Lung (tissue), 12 donors: Measurements from ENCODE around the gene TP73. TPM values are rescaled to one million over a fixed set of nuclear protein-coding genes. Genes with fewer than 3 reads are reported as not detected.

Source experiments
- ATAC-seq: fragments of 200-7000 bp; cut with Tn5 transposase; one replicate; pipeline ENCODE4 v1.9.1; 2020; ENCODE audit warnings: moderate number of reproducible peaks; ENCODE audit not compliant: insufficient read depth, low FRiP score
- DNase-seq, 3 donors: peaks; one replicate each; pipeline ENCODE4 v3.0.0-alpha.2; 2013 to 2017
- H3K27ac ChIP-seq, 2 donors: one replicate each; pipeline ENCODE4 v1.5.1; 2013; ENCODE audit warnings: mild to moderate bottlenecking in 2 of 2, moderate library complexity in 2 of 2, control low read depth in 1 of 2, inconsistent platforms in 1 of 2, low read depth in 1 of 2, low read length in 1 of 2
- H3K27me3 ChIP-seq, 3 donors: one replicate each; pipeline ENCODE4 v1.5.1; 2013; ENCODE audit warnings: low read length in 2 of 3; ENCODE audit not compliant: control insufficient read depth in 3 of 3, insufficient read depth in 3 of 3
- H3K36me3 ChIP-seq, 4 donors: one replicate each; pipeline ENCODE4 v1.5.1; 2013; ENCODE audit warnings: low read length in 4 of 4, mild to moderate bottlenecking in 1 of 4, moderate library complexity in 1 of 4; ENCODE audit not compliant: control insufficient read depth in 4 of 4, insufficient read depth in 4 of 4
- H3K4me1 ChIP-seq, 5 donors: one replicate each; pipeline ENCODE4 v1.5.1; 2013; ENCODE audit warnings: low read length in 5 of 5, mild to moderate bottlenecking in 2 of 5, moderate library complexity in 1 of 5; ENCODE audit not compliant: control insufficient read depth in 5 of 5, insufficient read depth in 5 of 5
- H3K4me3 ChIP-seq: one replicate; pipeline ENCODE4 v1.5.1; 2013; ENCODE audit warnings: mild to moderate bottlenecking, control low read depth, moderate library complexity
- H3K9ac ChIP-seq, 2 donors: one replicate each; pipeline ENCODE4 v1.5.1; 2013; ENCODE audit warnings: low read length in 2 of 2, control low read depth in 1 of 2; ENCODE audit not compliant: insufficient read depth in 1 of 2
- H3K9me3 ChIP-seq, 4 donors: one replicate each; pipeline ENCODE4 v1.5.1; 2013; ENCODE audit warnings: low read length in 3 of 4, mild to moderate bottlenecking in 1 of 4, moderate library complexity in 1 of 4; ENCODE audit not compliant: control insufficient read depth in 4 of 4, insufficient read depth in 3 of 4
- WGBS, 2 donors: extraction: QIAGEN DNeasy Blood & Tissue Kit; methylation state at CpG; one replicate each; pipeline ENCODE4 v1.1.7; 2013; 5-methylcytosine and 5-hydroxymethylcytosine counted together
- polyA plus RNA-seq, 2 donors: library from polyadenylated mRNA; stranded (reverse); fragments of 200-250 nt; gene quantifications; one replicate each; pipeline ENCODE4 v1.2.1, GENCODE V29; 2013
- total RNA-seq, 2 donors: library from RNA; depleted of rRNA in 1 of 2; stranded (reverse); fragments of >200 nt in 1 of 2; gene quantifications; one replicate each; pipeline ENCODE4 v1.2.1, GENCODE V29; 2014 to 2021
- TF ChIP-seq, protein P1 (sequence below): IDR thresholded peaks from 2 replicates; pipeline ENCODE4 v1.5.1; 2012; ENCODE audit warnings: mild to moderate bottlenecking; ENCODE audit errors: control extremely low read depth, extremely low read depth
- donor health status: control.
- donor health status: control.
- donor health status: Bipolar disorder and iron deficiency.
- donor health status: healthy.
- donor health status: DM: yes; HTN: yes; CAD: no.

TP73 gene
- total and polyA plus RNA-seq, 4 donors = 1.7 to 12.3 (median 2.2) TPM

DNA sequence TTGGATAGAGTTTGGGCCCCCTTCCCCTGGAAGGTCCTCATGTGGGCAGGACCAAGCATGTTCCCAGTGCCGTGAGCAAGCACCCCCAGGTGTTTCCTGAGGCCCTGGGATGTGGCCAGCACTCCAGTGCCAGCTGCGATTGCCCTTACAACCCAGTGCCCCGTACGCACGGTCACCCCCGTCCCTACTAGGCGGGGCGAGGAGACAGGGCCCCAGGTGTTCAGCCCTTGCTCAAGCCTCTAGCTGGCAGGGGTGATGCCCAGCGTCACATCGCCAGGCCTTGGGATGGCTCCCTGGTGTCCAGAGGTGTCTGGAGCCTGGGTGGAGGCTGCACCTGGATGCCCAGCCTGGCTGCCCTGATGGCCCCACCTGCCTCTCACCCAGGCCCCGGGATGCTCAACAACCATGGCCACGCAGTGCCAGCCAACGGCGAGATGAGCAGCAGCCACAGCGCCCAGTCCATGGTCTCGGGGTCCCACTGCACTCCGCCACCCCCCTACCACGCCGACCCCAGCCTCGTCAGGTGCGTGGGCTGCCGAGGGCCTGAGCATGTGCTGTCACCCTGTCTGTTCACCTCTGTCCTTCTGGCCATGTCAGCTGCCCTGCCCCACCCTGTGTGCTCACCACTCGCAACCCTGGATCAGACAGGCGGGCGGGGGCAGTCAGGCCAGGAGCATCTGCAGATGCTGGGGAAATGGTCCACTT lies 78.4 kb downstream of the TP73 start:
- no peak overlapping the region for H3K4me3 ChIP-seq
- H3K4me1 ChIP-seq = peaks cover 0 to 6% (median 0%) of the 10 kb centered on the region in 5 donors
- 69 to 79% methylated on average over 25 of the region's 25 CpGs for WGBS, 2 donors
- TF ChIP-seq, protein P1, sequence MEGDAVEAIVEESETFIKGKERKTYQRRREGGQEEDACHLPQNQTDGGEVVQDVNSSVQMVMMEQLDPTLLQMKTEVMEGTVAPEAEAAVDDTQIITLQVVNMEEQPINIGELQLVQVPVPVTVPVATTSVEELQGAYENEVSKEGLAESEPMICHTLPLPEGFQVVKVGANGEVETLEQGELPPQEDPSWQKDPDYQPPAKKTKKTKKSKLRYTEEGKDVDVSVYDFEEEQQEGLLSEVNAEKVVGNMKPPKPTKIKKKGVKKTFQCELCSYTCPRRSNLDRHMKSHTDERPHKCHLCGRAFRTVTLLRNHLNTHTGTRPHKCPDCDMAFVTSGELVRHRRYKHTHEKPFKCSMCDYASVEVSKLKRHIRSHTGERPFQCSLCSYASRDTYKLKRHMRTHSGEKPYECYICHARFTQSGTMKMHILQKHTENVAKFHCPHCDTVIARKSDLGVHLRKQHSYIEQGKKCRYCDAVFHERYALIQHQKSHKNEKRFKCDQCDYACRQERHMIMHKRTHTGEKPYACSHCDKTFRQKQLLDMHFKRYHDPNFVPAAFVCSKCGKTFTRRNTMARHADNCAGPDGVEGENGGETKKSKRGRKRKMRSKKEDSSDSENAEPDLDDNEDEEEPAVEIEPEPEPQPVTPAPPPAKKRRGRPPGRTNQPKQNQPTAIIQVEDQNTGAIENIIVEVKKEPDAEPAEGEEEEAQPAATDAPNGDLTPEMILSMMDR = no peak
- no peak for DNase-seq
- H3K36me3 ChIP-seq = peaks cover 0 to 8% (median 0%) of the 10 kb centered on the region in 4 donors
- ATAC-seq = no peak
- no peak overlapping the region for H3K27ac ChIP-seq
- peaks cover 0 to 2% (median 0%) of the 10 kb centered on the region in 4 donors for H3K9me3 ChIP-seq
- H3K9ac ChIP-seq = no peak overlapping the region
- H3K27me3 ChIP-seq = peaks cover 0 to 5% (median 0%) of the 10 kb centered on the region in 3 donors

DNA sequence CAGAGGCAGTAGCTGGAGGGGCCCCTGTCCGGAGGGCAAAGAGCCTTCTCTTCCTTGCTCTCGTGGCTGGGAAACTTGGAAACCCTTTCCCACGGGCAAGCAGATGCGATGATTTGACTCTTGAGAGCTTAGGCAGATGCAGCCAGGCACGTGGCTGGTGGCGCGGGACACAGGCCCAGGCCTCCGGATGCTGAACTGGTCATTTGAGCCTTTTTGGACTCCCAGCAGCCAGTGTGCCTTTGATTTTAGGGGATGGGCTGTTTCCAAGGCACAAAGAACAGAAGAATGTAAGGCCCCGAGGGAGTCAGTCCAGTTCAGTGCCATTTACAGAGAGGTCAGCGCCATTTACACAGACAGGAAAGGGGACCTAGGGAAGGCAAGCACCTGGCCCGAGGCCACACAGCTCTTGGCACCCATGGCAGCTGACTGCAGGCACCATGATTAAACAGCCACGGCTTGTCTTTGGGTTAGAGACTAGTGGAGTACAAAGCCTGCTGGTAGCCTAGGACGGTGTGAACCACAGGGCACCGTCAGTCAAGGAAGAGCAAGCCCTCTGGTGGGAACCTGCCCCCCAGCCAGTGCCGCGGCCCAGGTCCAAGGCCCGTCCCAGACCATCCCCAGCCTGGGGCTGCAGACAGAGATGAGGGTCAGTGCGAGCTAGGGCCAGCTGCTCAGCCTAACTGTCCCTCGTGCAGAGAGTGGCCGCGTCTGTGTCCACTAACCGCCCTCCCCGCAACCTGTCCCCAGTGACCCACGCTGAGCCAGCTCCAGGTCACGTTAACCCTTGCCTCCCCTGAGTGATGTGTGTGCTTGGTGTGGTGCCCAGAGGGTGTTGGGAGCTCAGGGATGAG lies 79.5 kb downstream of the TP73 start:
- 66 to 79% methylated on average over 25 of the region's 25 CpGs for WGBS, 2 donors
- no peak for ATAC-seq

DNA sequence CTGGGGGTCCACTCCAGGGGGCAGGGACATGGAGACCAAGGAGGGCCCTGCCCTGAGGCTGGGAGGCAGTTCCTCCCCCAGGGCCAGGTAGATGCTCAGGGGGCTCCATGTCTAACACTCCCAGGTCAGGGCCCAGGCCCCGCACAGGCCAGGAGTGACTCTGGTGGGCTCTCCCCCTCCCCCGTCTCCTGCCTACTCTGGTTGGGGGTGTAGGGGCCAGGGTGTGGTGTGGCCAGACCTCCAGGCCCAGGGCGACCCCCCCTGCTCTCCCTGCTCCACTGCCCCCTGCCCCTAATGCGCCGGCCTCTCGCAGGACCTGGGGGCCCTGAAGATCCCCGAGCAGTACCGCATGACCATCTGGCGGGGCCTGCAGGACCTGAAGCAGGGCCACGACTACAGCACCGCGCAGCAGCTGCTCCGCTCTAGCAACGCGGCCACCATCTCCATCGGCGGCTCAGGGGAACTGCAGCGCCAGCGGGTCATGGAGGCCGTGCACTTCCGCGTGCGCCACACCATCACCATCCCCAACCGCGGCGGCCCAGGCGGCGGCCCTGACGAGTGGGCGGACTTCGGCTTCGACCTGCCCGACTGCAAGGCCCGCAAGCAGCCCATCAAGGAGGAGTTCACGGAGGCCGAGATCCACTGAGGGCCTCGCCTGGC lies 80.2 kb downstream of the TP73 start:
- Histone ChIP-seq H3K27ac (no peak overlapping the region), H3K4me1 (peaks cover 0 to 6% (median 0%) of the 10 kb centered on the region in 5 donors), H3K9ac (no peak overlapping the region), H3K36me3 (peaks cover 0 to 18% (median 1%) of the 10 kb centered on the region in 4 donors), H3K9me3 (peaks cover 0 to 2% (median 0%) of the 10 kb centered on the region in 4 donors), H3K4me3 (no peak overlapping the region), H3K27me3 (peaks cover 0 to 5% (median 0%) of the 10 kb centered on the region in 3 donors)
- WGBS, 2 donors = 34 to 44% methylated on average over 37 of the region's 37 CpGs
- DNase-seq = peak in 1 of 3 donors; percentile 28
- ATAC-seq = no peak
- TF ChIP-seq, protein P1 = no peak

More for the DNA sequence above, 79.5 kb downstream of the TP73 start:
- Histone ChIP-seq H3K4me1 (peaks cover 0 to 6% (median 0%) of the 10 kb centered on the region in 5 donors), H3K9ac (no peak overlapping the region), H3K4me3 (no peak overlapping the region), H3K27ac (no peak overlapping the region), H3K27me3 (peaks cover 0 to 5% (median 0%) of the 10 kb centered on the region in 3 donors), H3K36me3 (peaks cover 0 to 15% (median 1%) of the 10 kb centered on the region in 4 donors), H3K9me3 (peaks cover 0 to 2% (median 0%) of the 10 kb centered on the region in 4 donors)
- no peak for DNase-seq
- TF ChIP-seq, protein P1 = no peak
